Measurements from ENCODE around the gene FAM168A. TPM values are rescaled to one million over a fixed set of nuclear protein-coding genes. Genes with fewer than 3 reads are reported as not detected.

FAM168A gene
- total and polyA plus RNA-seq, 2 donors (not counting 1 experiment from before 2014, with no cell fraction given) = 16.3 to 23.8 TPM

DNA sequence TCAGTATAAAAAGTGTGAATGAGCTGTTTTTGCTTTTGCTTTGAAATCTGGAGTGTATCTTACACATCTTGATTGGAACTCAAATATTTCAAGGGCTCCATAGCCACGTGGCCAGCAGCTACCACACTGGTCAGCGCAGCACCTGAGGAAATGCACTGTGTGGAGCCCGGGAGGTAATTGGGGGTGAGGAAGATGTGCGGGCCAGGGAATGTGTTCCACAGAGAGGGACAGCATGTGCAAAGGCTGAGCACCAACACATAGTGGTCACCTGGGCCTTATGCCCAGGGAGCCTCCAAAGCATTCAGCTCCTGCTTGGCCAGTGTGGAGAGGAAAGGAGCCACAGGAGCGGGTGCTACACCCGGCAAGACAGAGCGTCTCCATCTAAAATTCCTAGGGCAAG is 200.9 kb downstream of the FAM168A start:
- Histone ChIP-seq H3K27me3 (ENCODE audit: control insufficient read depth, insufficient read depth, low read length) (no peaks in the 10 kb centered on the region), H3K27ac (ENCODE audit: insufficient read depth, low read length) (no peak overlapping the region)
- no peak for DNase-seq (ENCODE audit: low read depth in 2 of 2)

DNA sequence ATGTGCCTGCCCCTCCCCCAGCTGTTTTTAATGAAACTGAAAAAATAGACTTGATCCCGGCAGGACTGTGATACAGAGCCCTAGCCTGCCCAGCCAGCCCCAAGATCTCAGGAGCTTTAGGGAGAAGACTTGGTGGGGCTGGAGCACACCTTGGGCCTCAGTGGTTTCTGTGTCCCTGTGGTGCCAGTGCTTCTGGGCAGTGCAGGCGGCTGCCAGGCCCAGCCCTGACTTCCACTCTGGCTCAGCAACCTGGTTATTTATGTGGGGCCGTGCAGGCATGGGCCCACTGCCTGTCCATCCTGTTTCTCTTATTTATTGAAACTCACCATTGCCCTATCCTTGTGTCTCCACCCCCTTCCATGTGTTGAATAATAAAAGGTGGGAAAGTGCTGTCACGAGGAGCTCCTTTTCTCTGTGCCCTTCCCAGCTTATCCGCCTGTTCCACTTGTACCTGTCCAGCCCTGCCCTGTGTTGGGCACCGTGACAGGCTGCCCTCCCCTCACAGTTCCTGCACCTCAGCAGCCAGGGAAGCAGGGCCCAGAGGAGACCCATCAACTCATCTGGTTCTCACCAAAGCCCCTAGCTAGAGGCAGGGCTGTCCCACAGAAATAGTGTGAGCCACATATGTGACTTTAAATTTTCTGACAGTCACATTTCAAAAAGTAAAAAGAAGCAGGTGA is 201.5 kb downstream of the FAM168A start:
- Histone ChIP-seq H3K27me3 (ENCODE audit: control insufficient read depth, insufficient read depth, low read length) (no peaks in the 10 kb centered on the region), H3K36me3 (ENCODE audit: control insufficient read depth, insufficient read depth, low read length) (peaks cover 6% of the 10 kb centered on the region), H4K20me1 (ENCODE audit: control insufficient read depth, extremely low read depth, insufficient read depth, low read length) (no peaks in the 10 kb centered on the region), H3K4me3 (replicated peaks in 1 of 4; ENCODE audit: control extremely low read depth in 1 of 4, insufficient read depth in 1 of 4, low read depth in 3 of 4, low read length in 4 of 4) (no peak overlapping the region), H3K4me1 (ENCODE audit: control insufficient read depth, extremely low read depth, insufficient read depth, low read length) (no peaks in the 10 kb centered on the region), H3K79me2 (ENCODE audit: control insufficient read depth, insufficient read depth, low read length) (no peaks in the 10 kb centered on the region), H3K9me3 (ENCODE audit: control insufficient read depth, insufficient read depth, low read depth, low read length) (no peaks in the 10 kb centered on the region), H3K9ac (ENCODE audit: insufficient read depth, low read length) (no peak overlapping the region), H2AFZ (ENCODE audit: low read length) (no peak overlapping the region), H3K27ac (ENCODE audit: insufficient read depth, low read length) (no peak overlapping the region), H3K4me2 (ENCODE audit: extremely low read depth, insufficient read depth, low read length) (no peak overlapping the region)
- no peak for DNase-seq (ENCODE audit: low read depth in 2 of 2)
- TF ChIP-seq EZH2 (IDR thresholded peaks at IDR 0.05; ENCODE audit: low read length, missing control alignments) = no peak
- TF ChIP-seq, protein P1, sequence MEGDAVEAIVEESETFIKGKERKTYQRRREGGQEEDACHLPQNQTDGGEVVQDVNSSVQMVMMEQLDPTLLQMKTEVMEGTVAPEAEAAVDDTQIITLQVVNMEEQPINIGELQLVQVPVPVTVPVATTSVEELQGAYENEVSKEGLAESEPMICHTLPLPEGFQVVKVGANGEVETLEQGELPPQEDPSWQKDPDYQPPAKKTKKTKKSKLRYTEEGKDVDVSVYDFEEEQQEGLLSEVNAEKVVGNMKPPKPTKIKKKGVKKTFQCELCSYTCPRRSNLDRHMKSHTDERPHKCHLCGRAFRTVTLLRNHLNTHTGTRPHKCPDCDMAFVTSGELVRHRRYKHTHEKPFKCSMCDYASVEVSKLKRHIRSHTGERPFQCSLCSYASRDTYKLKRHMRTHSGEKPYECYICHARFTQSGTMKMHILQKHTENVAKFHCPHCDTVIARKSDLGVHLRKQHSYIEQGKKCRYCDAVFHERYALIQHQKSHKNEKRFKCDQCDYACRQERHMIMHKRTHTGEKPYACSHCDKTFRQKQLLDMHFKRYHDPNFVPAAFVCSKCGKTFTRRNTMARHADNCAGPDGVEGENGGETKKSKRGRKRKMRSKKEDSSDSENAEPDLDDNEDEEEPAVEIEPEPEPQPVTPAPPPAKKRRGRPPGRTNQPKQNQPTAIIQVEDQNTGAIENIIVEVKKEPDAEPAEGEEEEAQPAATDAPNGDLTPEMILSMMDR (conservative IDR thresholded peaks at IDR 0.05 in 1 of 2, IDR thresholded peaks at IDR 0.05 in 1 of 2; ENCODE audit: low read depth in 1 of 2, low read length in 2 of 2) = no peak

More for the DNA sequence above, 200.9 kb downstream of the FAM168A start:
- no peaks in the 10 kb centered on the region for H3K9me3 ChIP-seq (ENCODE audit: control insufficient read depth, insufficient read depth, low read depth, low read length)
- no peak overlapping the region for H3K9ac ChIP-seq (ENCODE audit: insufficient read depth, low read length)
- H4K20me1 ChIP-seq (ENCODE audit: control insufficient read depth, extremely low read depth, insufficient read depth, low read length) = no peaks in the 10 kb centered on the region
- no peak overlapping the region for H3K4me2 ChIP-seq (ENCODE audit: extremely low read depth, insufficient read depth, low read length)
- TF ChIP-seq, protein P1 (conservative IDR thresholded peaks at IDR 0.05 in 1 of 2, IDR thresholded peaks at IDR 0.05 in 1 of 2; ENCODE audit: low read depth in 1 of 2, low read length in 2 of 2) = no peak
- no peak for TF ChIP-seq EZH2 (IDR thresholded peaks at IDR 0.05; ENCODE audit: low read length, missing control alignments)
- H2AFZ ChIP-seq (ENCODE audit: low read length) = no peak overlapping the region
- no peak overlapping the region for H3K4me3 ChIP-seq (replicated peaks in 1 of 4; ENCODE audit: control extremely low read depth in 1 of 4, insufficient read depth in 1 of 4, low read depth in 3 of 4, low read length in 4 of 4)
- H3K79me2 ChIP-seq (ENCODE audit: control insufficient read depth, insufficient read depth, low read length) = no peaks in the 10 kb centered on the region
- H3K4me1 ChIP-seq (ENCODE audit: control insufficient read depth, extremely low read depth, insufficient read depth, low read length) = no peaks in the 10 kb centered on the region
- H3K36me3 ChIP-seq (ENCODE audit: control insufficient read depth, insufficient read depth, low read length) = peaks cover 6% of the 10 kb centered on the region

DNA sequence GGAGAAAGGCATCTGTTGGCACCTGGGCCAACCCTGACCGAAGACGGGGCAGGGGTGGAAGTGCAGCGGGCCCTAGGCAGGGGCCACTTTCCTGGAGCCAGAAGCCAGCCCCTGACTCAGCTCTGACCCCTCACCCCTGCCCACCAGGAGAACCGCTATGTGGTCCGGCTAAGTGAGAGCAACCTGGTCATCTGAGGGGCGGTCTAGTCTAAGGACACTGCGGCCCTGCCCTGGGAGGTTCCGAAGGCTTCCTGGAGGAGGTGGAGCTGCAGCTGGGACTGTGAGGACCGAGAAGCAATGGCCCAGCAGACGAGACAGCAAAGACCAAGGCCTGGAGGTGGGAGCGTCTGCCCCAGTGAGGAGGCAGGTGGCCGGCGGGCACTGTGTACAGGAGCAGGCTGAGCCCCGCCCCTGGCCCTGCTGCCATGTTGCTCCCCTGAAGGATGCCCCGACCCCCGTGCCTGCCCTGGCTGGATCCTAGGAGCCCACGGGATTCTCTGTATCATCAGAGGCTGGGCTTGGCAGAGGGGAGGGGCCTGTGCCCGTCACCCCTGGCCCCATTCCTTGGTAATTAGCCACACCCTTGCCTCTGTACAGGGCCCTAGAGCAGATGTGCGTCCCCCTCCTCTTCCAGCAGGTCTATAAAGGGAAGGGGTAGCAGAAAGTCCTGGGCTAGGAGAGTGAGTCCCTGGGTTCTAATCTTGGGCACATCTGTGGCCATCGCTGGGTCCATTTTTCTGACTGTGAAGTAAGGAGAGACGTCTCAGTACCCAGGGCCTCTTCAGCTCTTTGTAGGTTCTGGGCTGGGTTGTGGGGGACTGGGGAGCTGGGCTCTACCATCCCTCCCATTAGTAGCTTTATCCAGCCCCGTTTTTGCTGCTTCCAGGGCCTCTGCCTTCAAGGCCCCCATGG is 202.4 kb downstream of the FAM168A start:
- Histone ChIP-seq H3K27me3 (ENCODE audit: control insufficient read depth, insufficient read depth, low read length) (no peaks in the 10 kb centered on the region), H3K27ac (ENCODE audit: insufficient read depth, low read length) (no peak overlapping the region), H3K4me1 (ENCODE audit: control insufficient read depth, extremely low read depth, insufficient read depth, low read length) (no peaks in the 10 kb centered on the region), H3K9me3 (ENCODE audit: control insufficient read depth, insufficient read depth, low read depth, low read length) (no peaks in the 10 kb centered on the region), H3K4me3 (replicated peaks in 1 of 4; ENCODE audit: control extremely low read depth in 1 of 4, insufficient read depth in 1 of 4, low read depth in 3 of 4, low read length in 4 of 4) (no peak overlapping the region), H3K79me2 (ENCODE audit: control insufficient read depth, insufficient read depth, low read length) (no peaks in the 10 kb centered on the region), H3K36me3 (ENCODE audit: control insufficient read depth, insufficient read depth, low read length) (peaks cover 3% of the 10 kb centered on the region), H2AFZ (ENCODE audit: low read length) (no peak overlapping the region), H4K20me1 (ENCODE audit: control insufficient read depth, extremely low read depth, insufficient read depth, low read length) (no peaks in the 10 kb centered on the region), H3K4me2 (ENCODE audit: extremely low read depth, insufficient read depth, low read length) (no peak overlapping the region), H3K9ac (ENCODE audit: insufficient read depth, low read length) (no peak overlapping the region)
- TF ChIP-seq, protein P1 (conservative IDR thresholded peaks at IDR 0.05 in 1 of 2, IDR thresholded peaks at IDR 0.05 in 1 of 2; ENCODE audit: low read depth in 1 of 2, low read length in 2 of 2) = no peak
- no peak for TF ChIP-seq EZH2 (IDR thresholded peaks at IDR 0.05; ENCODE audit: low read length, missing control alignments)
- DNase-seq (ENCODE audit: low read depth in 2 of 2) = no peak
